Smooth muscle cell (in vitro differentiated cells): ENCODE measurements around the gene SSR1. TPM values are rescaled to one million over a fixed set of nuclear protein-coding genes. Genes with fewer than 3 reads are reported as not detected.

Experiments
- DNase-seq: peaks from one replicate; lab custom pipeline; 2025; ENCODE audit not compliant: unreplicated experiment; lab: John Stamatoyannopoulos, UW
- H2AFZ ChIP-seq: fragments of 200-600 bp; sonication (generic); 2 replicates; pipeline ENCODE4 v1.6.0; 2016; ENCODE audit warnings: antibody characterized with exemption, low read depth, mild to moderate bottlenecking
- H3F3A ChIP-seq: fragments of 200-600 bp; sonication (generic); 2 replicates; pipeline ENCODE4 v1.6.0; 2017; ENCODE audit warnings: antibody characterized with exemption, low read depth
- H3K27ac ChIP-seq: fragments of 200-600 bp; sonication (generic); 2 replicates; pipeline ENCODE4 v1.5.1; 2016; ENCODE audit warnings: low read depth, mild to moderate bottlenecking
- H3K27me3 ChIP-seq: fragments of 200-600 bp; sonication (generic); 2 replicates; pipeline ENCODE4 v1.6.1; 2016; ENCODE audit warnings: low read depth, mild to moderate bottlenecking
- H3K36me3 ChIP-seq: fragments of 200-600 bp; sonication (generic); 2 replicates; pipeline ENCODE4 v1.5.1; 2016; ENCODE audit warnings: low read depth
- H3K4me1 ChIP-seq: fragments of 200-600 bp; sonication (generic); 2 replicates; pipeline ENCODE4 v1.5.1; 2016; ENCODE audit warnings: low read depth
- H3K4me2 ChIP-seq: fragments of 200-600 bp; sonication (generic); 2 replicates; pipeline ENCODE4 v1.6.0; 2016; ENCODE audit warnings: mild to moderate bottlenecking
- H3K4me3 ChIP-seq: fragments of 200-600 bp; sonication (generic); 2 replicates; pipeline ENCODE4 v1.5.1; 2016; ENCODE audit warnings: mild to moderate bottlenecking
- H3K79me2 ChIP-seq: fragments of 200-600 bp; sonication (generic); 2 replicates; pipeline ENCODE4 v1.6.0; 2016; ENCODE audit warnings: low read depth, mild to moderate bottlenecking
- H3K9ac ChIP-seq: fragments of 200-600 bp; sonication (generic); 2 replicates; pipeline ENCODE4 v1.6.0; 2016; ENCODE audit warnings: low read depth
- H3K9me3 ChIP-seq: fragments of 200-600 bp; sonication (generic); replicated peaks from 2 replicates; pipeline ENCODE4 v1.5.1; 2016; ENCODE audit warnings: low read depth
- H4K20me1 ChIP-seq: fragments of 200-600 bp; sonication (generic); 2 replicates; pipeline ENCODE4 v1.6.0; 2016; ENCODE audit warnings: low read depth
- WGBS: methylation state at CpG from one replicate; pipeline ENCODE4 v1.1.7; 2016; ENCODE audit warnings: low lambda C conversion rate; 5-methylcytosine and 5-hydroxymethylcytosine counted together
- polyA plus RNA-seq: library from polyadenylated mRNA; unstranded; fragments of >200 nt; fragmentation: Nextera tagmentation; extraction: Ambion mirVana; gene quantifications from 2 replicates; pipeline ENCODE4 v1.2.1, GENCODE V29; 2016
- total RNA-seq: library from RNA; depleted of rRNA; stranded (reverse); fragments of >200 nt; gene quantifications from 2 replicates; pipeline ENCODE4 v1.2.3, GENCODE V29; 2014
- TF ChIP-seq, protein P1 (sequence below): fragments of 200-600 bp; sonication (generic); IDR thresholded peaks from 2 replicates; pipeline ENCODE4 v1.5.1; 2017; ENCODE audit warnings: borderline replicate concordance, mild to moderate bottlenecking, antibody characterized with exemption; ENCODE audit not compliant: insufficient read depth, poor library complexity, severe bottlenecking

The SSR1 gene
- total and polyA plus RNA-seq, 2 experiments from 2014 or later, result 304 to 306 TPM

DNA sequence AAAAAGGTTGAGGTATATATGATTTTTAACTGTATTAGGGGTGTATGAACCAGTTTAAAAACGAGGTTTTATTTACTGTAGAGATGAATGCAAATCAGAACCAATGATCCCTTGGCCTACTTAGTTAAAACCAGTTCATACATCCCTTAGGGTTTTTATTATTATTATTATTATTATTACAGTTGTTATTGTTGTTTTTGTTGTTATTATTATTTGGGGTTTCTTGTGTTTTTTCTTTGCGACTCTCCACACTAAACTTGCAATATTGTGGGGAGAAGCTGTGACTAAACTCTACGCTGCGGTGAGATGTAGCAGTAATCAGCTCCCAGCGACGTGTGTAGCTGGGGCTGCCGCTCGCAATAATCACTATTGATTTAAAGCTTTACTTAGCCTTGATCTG lies 62.2 kb downstream of the SSR1 start:
- Histone ChIP-seq H3K4me2 (no peak overlapping the region), H3K27ac (no peak overlapping the region), H3K9ac (no peak overlapping the region), H3K27me3 (no peaks in the 10 kb centered on the region), H3K79me2 (no peaks in the 10 kb centered on the region), H3K9me3 (no peaks in the 10 kb centered on the region), H4K20me1 (no peaks in the 10 kb centered on the region), H2AFZ (no peak overlapping the region), H3F3A (no peaks in the 10 kb centered on the region), H3K36me3 (no peaks in the 10 kb centered on the region), H3K4me1 (no peaks in the 10 kb centered on the region), H3K4me3 (no peak overlapping the region)
- TF ChIP-seq, protein P1, sequence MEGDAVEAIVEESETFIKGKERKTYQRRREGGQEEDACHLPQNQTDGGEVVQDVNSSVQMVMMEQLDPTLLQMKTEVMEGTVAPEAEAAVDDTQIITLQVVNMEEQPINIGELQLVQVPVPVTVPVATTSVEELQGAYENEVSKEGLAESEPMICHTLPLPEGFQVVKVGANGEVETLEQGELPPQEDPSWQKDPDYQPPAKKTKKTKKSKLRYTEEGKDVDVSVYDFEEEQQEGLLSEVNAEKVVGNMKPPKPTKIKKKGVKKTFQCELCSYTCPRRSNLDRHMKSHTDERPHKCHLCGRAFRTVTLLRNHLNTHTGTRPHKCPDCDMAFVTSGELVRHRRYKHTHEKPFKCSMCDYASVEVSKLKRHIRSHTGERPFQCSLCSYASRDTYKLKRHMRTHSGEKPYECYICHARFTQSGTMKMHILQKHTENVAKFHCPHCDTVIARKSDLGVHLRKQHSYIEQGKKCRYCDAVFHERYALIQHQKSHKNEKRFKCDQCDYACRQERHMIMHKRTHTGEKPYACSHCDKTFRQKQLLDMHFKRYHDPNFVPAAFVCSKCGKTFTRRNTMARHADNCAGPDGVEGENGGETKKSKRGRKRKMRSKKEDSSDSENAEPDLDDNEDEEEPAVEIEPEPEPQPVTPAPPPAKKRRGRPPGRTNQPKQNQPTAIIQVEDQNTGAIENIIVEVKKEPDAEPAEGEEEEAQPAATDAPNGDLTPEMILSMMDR, result no peak
- WGBS, result 98% methylated on average over 8 of the region's 8 CpGs
- no peak for DNase-seq

DNA sequence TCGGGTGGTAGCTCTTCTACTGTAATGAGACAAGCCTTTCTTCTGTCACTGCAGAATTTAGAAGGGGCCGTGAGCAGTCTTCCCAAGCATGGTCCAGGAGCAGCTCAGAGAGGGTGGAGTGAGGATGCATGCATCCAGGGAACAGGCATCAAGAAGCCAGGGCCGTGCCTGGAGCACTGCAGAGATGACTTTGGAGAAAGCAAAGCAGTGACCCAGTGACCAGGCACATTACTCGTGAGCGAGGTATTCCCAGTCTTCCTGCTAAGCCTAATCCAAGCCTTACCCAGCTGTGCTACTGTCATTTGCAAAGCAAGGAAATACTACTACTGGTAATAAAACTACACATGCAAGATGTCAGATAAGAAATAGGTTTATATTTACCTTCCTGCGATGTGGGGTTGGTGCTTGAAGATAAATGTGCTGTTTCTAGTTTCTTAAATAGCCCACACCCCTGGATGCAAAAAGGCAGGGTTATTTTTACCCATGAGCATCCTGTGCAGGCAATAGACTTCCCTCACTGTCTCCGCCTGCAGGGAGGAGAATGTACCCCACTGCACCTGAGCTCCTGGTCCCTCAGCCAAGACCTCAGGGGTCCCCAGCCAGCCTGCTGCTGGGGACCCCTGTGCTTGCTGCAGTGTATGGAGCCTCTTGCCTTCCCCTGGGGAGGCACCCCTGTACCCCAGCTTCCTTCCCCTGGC lies 62.9 kb downstream of the SSR1 start:
- Histone ChIP-seq H3K36me3 (no peaks in the 10 kb centered on the region), H3K79me2 (no peaks in the 10 kb centered on the region), H3K4me2 (no peak overlapping the region), H3K4me1 (no peaks in the 10 kb centered on the region), H3K27ac (no peak overlapping the region), H2AFZ (no peak overlapping the region), H3K9me3 (no peaks in the 10 kb centered on the region), H3K9ac (no peak overlapping the region), H3F3A (no peaks in the 10 kb centered on the region), H4K20me1 (no peaks in the 10 kb centered on the region), H3K27me3 (no peaks in the 10 kb centered on the region), H3K4me3 (no peak overlapping the region)
- 87% methylated on average over 7 of the region's 7 CpGs for WGBS
- TF ChIP-seq, protein P1, result no peak
- no peak for DNase-seq

DNA sequence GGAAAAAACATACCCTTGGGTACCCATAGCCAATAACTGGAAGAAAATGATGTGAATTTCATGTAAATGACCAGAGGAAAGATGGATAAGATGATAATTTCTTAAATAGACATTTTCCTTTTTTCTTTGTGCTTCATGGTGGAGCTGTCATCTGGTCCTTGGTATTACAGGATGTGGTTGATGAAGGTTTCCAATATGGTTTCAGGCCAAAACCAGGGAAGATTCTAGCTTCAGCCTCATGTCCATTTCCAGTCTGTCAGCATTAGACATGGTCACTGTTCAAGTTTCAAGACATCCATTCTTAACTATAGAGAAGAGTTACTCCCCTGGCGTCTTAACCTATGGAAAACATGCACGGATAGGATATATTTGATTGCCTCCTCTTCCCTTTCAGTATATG lies 63.6 kb downstream of the SSR1 start:
- WGBS, result 98% methylated on average over 2 of the region's 2 CpGs
- Histone ChIP-seq H3K4me2 (no peak overlapping the region), H4K20me1 (peaks cover 4% of the 10 kb centered on the region), H3K36me3 (no peaks in the 10 kb centered on the region), H3K4me3 (no peak overlapping the region), H2AFZ (no peak overlapping the region), H3K4me1 (no peaks in the 10 kb centered on the region), H3K9me3 (no peaks in the 10 kb centered on the region), H3K9ac (no peak overlapping the region), H3K79me2 (no peaks in the 10 kb centered on the region), H3K27ac (no peak overlapping the region), H3F3A (no peaks in the 10 kb centered on the region), H3K27me3 (no peaks in the 10 kb centered on the region)
- no peak for DNase-seq
- TF ChIP-seq, protein P1, result no peak

DNA sequence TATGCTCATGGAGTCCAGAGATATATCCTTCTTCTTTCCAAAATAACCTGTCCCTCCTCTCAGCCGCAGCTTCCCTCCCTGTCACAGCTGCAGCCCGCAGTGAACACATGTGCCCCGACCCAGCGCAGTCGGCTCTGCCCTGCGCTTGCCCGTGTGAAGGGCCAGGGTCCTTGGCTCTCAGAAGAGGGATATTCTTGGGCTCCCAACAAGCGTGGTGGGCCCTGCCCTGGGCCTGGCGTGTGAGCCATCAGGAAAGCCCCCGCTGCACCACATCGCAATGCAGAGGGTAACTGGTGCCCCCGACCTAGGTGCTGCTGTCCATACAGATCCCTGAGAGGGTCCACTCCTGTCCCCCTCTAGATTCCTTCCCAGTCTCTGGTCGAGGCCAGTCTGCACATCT lies 65.2 kb downstream of the SSR1 start:
- DNase-seq, result no peak
- Histone ChIP-seq H3K4me3 (no peak overlapping the region), H3F3A (peaks cover 4% of the 10 kb centered on the region), H3K9ac (no peak overlapping the region), H3K27me3 (no peaks in the 10 kb centered on the region), H4K20me1 (peaks cover 12% of the 10 kb centered on the region), H3K4me1 (peaks cover 6% of the 10 kb centered on the region), H3K36me3 (no peaks in the 10 kb centered on the region), H3K27ac (no peak overlapping the region), H3K9me3 (no peaks in the 10 kb centered on the region), H3K79me2 (no peaks in the 10 kb centered on the region), H2AFZ (no peak overlapping the region), H3K4me2 (no peak overlapping the region)
- TF ChIP-seq, protein P1, result no peak
- over 99% methylated on average over 13 of the region's 13 CpGs for WGBS
